Stomach smooth muscle (tissue), 2 donors: ENCODE results near the gene COX6A1.

Experiments used
- H3K27ac ChIP-seq: one replicate; pipeline ENCODE4 v1.7.0; 2013; ENCODE audit warnings: mild to moderate bottlenecking, low read length, inconsistent platforms
- H3K27me3 ChIP-seq, 2 donors: one replicate each; pipeline ENCODE4 v1.7.0; 2013; ENCODE audit warnings: low read length in 2 of 2; ENCODE audit not compliant: insufficient read depth in 2 of 2, control insufficient read depth in 1 of 2
- H3K36me3 ChIP-seq, 2 donors: one replicate each; pipeline ENCODE4 v1.7.0; 2013; ENCODE audit warnings: low read length in 2 of 2; ENCODE audit not compliant: control insufficient read depth in 2 of 2, insufficient read depth in 2 of 2
- H3K4me1 ChIP-seq: one replicate; pipeline ENCODE4 v1.7.0; 2013; ENCODE audit warnings: low read length; ENCODE audit not compliant: control insufficient read depth, insufficient read depth
- H3K4me3 ChIP-seq, 2 donors: one replicate each; pipeline ENCODE4 v1.7.0; 2013; ENCODE audit warnings: low read length in 2 of 2
- H3K9ac ChIP-seq, 2 donors: one replicate each; pipeline ENCODE4 v1.7.0; 2013; ENCODE audit warnings: low read length in 2 of 2, mild to moderate bottlenecking in 1 of 2
- H3K9me3 ChIP-seq, 2 donors: one replicate each; pipeline ENCODE4 v1.7.0; 2013; ENCODE audit warnings: low read length in 2 of 2; ENCODE audit not compliant: control insufficient read depth in 2 of 2
- donor health status: healthy.
- donor health status: Pancreatic carcinoma.

Gene COX6A1

DNA sequence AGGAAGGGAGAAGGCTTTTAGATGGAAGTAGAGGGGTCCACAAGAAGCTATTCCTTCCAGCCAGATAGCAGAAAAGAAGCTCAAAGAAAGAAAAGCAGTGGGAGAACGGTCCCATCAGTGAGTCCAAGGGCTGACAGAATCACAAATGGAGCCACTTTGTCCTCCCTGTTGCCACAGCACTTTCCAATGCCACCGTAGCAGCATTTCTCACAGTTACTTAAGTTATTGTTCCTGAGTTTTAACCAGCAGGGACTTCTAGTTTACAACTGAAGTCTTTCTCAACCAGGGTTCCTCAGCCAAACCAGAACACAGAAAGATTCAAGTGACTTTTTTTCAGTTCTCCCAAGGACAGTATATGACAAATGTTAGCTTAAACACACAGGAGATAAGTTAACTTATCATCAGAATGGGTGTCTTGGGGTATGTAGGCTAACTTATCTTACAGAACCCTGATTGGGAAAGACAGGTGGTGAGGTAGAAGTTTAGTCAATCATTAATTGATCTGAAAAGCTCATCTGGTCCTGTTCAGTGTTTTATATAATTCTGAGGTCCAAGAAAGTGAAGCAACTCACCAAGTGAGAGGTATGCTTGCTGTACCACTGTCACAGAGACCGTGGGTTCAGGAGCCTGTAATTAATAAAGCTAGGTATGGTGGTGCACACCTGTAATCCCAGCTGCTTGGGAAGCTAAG is 15.3 kb downstream of the COX6A1 start:
- H3K27me3 ChIP-seq = no peaks in the 10 kb centered on the region
- no peak overlapping the region for H3K9ac ChIP-seq
- peaks cover 11 to 20% of the 10 kb centered on the region in 2 donors for H3K36me3 ChIP-seq
- H3K4me1 ChIP-seq = peaks cover 3% of the 10 kb centered on the region
- no peak overlapping the region for H3K4me3 ChIP-seq
- H3K9me3 ChIP-seq = no peaks in the 10 kb centered on the region
- H3K27ac ChIP-seq = no peak overlapping the region

DNA sequence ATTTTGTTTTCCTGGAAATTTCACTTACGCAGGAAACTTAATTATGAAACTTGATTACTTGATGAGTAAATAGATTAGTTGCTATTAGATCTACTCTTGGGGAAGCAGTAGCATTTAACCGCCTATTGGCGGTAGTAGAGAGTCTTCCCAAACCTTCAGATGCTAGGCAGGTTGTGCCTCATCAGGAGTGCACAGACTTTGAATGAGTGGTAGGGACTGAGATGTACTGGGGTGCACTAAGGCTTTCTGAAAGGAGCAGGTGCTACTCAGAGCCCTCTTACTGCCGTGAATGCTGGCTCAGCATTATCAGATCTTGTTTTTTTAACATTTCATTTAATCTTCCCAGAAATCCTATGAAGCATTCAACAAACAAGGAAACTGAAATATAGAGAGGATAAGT is 16.1 kb downstream of the COX6A1 start:
- H3K36me3 ChIP-seq = peaks cover 17 to 27% of the 10 kb centered on the region in 2 donors

DNA sequence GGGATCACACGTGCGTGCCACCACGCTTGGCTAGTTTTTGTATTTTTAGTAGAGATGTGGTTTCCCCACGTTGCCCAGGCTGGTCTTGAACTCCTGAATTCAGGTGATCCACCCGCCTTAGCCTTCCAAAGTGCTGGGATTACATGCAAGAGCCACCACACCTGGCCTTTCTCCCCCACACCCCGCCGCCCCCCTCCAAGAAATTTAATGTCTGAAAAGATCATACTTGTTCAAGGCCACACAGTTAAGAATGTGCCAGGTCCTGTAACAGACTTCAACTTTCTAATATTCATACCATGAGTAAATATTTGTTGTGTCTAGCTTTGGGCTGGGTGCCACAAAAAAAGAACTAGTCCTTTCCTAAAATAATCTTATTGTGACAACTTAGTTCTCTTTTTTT is 17.4 kb downstream of the COX6A1 start:
- Histone ChIP-seq H3K36me3 (peaks cover 27 to 36% of the 10 kb centered on the region in 2 donors), H3K4me1 (no peaks in the 10 kb centered on the region)

More for the DNA sequence above, 16.1 kb downstream of the COX6A1 start:
- no peak overlapping the region for H3K4me3 ChIP-seq
- H3K9ac ChIP-seq = no peak overlapping the region
- no peaks in the 10 kb centered on the region for H3K9me3 ChIP-seq
- no peak overlapping the region for H3K27ac ChIP-seq
- peaks cover 2% of the 10 kb centered on the region for H3K4me1 ChIP-seq
- H3K27me3 ChIP-seq = no peaks in the 10 kb centered on the region

DNA sequence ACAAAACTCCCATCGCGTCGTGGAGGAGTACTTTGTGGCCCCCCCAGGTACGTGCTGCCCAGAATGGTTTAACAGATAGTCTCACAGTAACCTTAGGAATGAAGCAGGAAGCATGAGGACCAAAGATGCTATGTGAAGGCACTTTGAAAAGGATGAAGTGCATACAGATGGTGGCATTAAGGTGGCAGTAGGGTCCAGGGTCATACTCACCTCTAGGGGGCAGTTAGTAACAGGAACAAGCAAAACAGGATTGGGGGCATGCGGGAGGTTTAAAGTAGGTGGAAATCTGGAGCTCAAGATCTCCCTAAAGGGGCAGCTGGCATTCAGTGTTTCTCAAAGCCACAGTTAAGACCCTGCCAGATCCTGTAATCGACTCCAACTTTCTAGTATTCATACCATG is 19.2 kb downstream of the COX6A1 start:
- no peaks in the 10 kb centered on the region for H3K27me3 ChIP-seq
- H3K9me3 ChIP-seq = no peaks in the 10 kb centered on the region
- no peaks in the 10 kb centered on the region for H3K4me1 ChIP-seq
- no peak overlapping the region for H3K27ac ChIP-seq
- no peak overlapping the region for H3K4me3 ChIP-seq
- peaks cover 34 to 49% of the 10 kb centered on the region in 2 donors for H3K36me3 ChIP-seq
- H3K9ac ChIP-seq = no peak overlapping the region

More for the DNA sequence above, 17.4 kb downstream of the COX6A1 start:
- Histone ChIP-seq H3K9ac (no peak overlapping the region), H3K27me3 (no peaks in the 10 kb centered on the region), H3K9me3 (no peaks in the 10 kb centered on the region), H3K27ac (no peak overlapping the region), H3K4me3 (no peak overlapping the region)

DNA sequence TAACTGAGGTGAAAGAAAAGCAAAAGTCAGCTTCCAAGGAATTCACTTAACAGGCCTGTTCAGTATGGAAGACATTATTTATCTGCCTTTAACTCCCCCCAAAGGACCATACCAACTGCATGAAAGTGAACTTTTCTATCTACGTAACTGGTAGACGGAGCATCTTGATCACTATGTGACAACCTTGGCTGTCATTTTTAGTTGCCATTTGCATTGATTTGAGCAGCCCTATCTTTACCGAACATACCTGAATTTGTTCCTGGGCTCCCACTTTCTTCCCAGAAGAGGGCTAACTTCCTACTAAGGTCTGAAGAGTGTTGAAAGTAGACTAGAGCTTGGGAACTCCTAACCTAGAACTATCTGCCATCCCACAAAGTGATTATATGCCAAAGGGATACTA is 22.2 kb downstream of the COX6A1 start:
- no peak overlapping the region for H3K9ac ChIP-seq
- H3K36me3 ChIP-seq = peaks cover 54 to 75% of the 10 kb centered on the region in 2 donors
- H3K27me3 ChIP-seq = no peaks in the 10 kb centered on the region
- H3K27ac ChIP-seq = no peak overlapping the region
- H3K4me3 ChIP-seq = no peak overlapping the region
- no peaks in the 10 kb centered on the region for H3K9me3 ChIP-seq
- no peaks in the 10 kb centered on the region for H3K4me1 ChIP-seq

DNA sequence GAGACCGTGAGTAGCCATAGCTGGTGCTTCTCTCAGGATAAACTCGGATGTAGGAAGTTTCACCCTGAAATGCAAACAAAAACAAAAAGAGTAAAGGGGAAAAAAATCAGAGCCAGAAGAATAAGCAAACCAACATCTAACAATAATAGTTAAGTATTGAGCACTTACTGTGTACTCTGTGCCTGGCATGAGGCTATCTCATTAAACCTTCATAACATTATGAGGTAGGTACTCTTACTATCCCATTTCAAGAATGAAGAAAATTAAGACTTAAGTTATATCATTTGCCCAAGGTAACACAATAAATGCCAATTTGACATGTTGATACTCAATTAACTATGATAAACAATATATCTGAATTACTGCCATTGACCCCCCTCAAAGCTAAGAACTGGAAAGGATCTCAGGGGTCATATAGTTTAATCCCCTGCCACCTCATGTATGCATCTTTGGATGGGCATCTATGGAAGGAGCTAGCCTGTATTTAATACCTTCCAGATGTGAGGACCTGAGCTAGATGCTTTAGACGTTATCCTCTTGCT is 24.3 kb downstream of the COX6A1 start:
- peaks cover 7% of the 10 kb centered on the region for H3K4me1 ChIP-seq
- H3K4me3 ChIP-seq = no peak overlapping the region
- H3K9ac ChIP-seq = no peak overlapping the region
- H3K36me3 ChIP-seq = peaks cover 56 to 68% of the 10 kb centered on the region in 2 donors
- no peak overlapping the region for H3K27ac ChIP-seq
- H3K27me3 ChIP-seq = no peaks in the 10 kb centered on the region
- no peaks in the 10 kb centered on the region for H3K9me3 ChIP-seq

DNA sequence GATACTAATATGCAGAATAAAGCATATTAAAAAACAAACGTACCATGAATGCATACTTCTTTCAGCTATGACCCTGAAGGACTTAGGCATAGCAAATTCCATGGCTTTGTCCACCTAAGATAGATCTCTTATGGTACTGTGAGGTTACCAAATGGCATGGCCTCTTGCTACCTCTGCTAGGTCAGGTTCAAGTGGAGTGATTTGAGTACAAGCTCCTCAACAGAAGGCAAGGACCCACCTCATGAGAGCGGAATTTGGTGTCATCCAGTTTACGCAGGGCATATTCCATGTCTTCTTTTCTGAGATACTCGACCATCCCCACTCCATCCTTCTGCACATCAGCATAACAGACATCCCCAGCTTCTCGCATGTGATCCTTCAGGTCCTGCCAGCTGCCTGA is 25.8 kb downstream of the COX6A1 start:
- Histone ChIP-seq H3K9ac (no peak overlapping the region), H3K27me3 (no peaks in the 10 kb centered on the region), H3K4me3 (no peak overlapping the region), H3K27ac (no peak overlapping the region), H3K36me3 (peaks cover 49 to 61% of the 10 kb centered on the region in 2 donors), H3K4me1 (peaks cover 14% of the 10 kb centered on the region), H3K9me3 (no peaks in the 10 kb centered on the region)

DNA sequence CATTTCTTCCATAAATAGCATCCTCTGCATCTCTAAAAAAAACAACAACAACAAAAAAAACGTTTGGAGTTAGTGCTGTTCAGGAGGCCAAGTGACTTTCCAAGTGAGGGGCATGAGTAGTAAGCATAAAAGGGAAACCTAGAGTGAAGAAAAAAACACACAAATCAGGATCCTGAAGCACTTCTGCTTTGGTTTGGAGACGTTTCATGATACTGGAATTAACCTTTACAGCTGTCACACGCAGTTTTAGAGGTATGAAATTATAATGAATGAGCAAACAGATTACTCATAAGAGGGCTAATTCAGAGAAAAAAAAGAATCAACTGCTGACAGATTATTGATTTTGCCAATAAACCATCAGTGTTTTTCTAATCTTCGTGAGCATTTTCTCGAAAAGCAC is 27.8 kb downstream of the COX6A1 start:
- Histone ChIP-seq H3K36me3 (peaks cover 37 to 46% of the 10 kb centered on the region in 2 donors), H3K9ac (peak overlapping the region in 1 of 2 donors; percentile 34)

DNA sequence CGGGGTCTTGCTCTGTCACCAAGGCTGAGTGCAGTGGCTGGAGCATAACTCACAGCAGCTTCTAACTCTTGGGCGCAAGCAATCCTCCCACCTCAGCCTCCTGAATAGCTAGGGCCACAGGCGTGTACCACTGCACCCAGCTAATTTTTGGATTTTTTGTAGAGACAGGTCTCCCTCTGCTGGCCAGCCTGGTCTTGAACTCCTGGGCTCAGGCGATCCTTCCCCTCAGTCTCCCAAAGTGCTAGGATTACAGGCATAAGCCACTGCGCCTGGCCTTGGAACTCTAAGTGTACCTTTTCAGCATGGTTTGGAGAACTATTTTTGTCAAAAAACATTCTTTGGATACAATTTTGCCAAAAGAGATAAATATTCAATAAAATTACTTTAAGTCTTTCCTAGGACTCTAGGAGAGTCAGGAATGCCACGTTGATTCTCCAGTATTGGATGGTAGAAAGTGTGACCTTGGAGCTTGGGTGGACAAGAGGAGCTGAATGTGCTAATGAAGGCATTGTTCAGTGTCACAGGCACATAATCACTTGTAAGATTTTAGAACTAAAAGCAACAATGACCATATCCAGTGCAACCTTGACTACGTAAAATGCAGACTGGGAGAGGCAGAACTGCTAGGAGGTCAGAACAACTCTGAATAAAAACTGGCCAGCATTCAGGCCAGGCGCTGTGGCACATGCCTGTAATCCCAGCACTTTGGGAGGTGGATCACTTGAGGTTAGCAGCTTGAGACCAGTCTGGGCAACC is 28.8 kb downstream of the COX6A1 start:
- Histone ChIP-seq H3K27me3 (no peaks in the 10 kb centered on the region), H3K9ac (no peak overlapping the region), H3K9me3 (no peaks in the 10 kb centered on the region), H3K4me3 (no peak overlapping the region), H3K36me3 (peaks cover 31 to 39% of the 10 kb centered on the region in 2 donors), H3K27ac (no peak overlapping the region), H3K4me1 (peaks cover 21% of the 10 kb centered on the region)

More for the DNA sequence above, 27.8 kb downstream of the COX6A1 start:
- Histone ChIP-seq H3K9me3 (no peaks in the 10 kb centered on the region), H3K27me3 (no peaks in the 10 kb centered on the region), H3K4me3 (no peak overlapping the region), H3K4me1 (peaks cover 21% of the 10 kb centered on the region), H3K27ac (no peak overlapping the region)

DNA sequence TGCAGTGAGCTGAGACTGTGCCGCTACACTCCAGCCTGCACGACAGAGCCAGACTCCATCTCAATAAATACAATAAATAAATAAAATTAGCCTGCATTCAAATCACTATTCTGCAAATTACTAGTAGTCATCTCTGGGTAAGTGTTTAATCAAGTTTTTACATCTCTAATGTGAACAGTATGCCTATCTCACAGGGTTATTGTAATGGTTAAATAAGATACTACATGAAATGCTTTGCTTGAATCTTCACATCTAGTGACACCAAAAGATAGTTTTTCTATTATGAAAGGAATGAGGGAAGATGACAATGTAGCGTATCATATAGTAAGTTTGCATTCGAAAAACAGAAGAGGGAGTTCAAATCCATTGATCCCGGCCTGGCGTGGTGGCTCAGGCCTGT is 29.5 kb downstream of the COX6A1 start:
- Histone ChIP-seq H3K36me3 (peaks cover 26 to 33% of the 10 kb centered on the region in 2 donors), H3K4me1 (peaks cover 21% of the 10 kb centered on the region), H3K27ac (no peak overlapping the region), H3K9me3 (no peaks in the 10 kb centered on the region), H3K9ac (no peak overlapping the region), H3K4me3 (no peak overlapping the region), H3K27me3 (no peaks in the 10 kb centered on the region)
